OCI-M1 (cell line): ENCODE measurements around the gene VEZF1.
"Not testable (repeated sequence)": the region's sequence is repeated elsewhere in the genome, so short reads cannot be mapped to it uniquely, and the experiment has no call there.

Experiments used
- DNase-seq: peaks from one replicate; lab custom pipeline; 2025; lab: John Stamatoyannopoulos, UW

VEZF1 gene

DNA sequence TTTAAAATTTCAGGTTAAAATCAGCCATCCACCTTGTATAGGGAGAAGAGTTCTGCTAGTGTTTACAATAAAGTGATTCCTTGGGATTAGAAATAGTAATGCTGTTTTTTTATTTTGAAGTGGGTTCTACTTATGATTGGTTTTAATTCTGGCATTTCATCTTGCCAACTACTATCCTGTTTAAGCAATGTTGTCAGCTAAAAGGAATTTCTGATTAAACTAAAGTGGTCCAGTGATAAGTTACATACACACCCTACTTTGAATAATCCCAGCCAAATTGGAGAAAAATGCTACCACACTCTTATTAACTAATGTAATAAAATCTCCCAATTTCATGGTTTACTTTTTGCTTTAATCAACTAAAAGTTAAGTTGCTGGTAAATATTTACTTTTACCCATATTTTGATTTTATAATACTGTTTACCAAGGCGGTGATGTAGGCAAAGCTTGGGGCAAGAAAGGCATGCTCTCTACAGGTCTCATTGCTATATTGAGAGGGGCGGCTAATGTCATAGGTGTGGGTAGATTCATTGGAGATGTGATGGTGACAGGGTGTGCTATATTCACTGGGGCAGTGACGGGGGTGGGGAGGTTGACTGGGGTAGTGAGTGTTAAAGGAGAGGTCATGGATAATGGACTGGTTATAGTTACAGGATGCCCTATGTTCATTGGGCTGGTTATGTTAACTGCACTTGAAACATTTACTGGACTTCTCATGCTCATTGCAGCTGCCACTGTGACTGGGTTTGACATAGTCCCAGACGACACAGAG lies 13.8 kb downstream of the VEZF1 start:
- not testable (repeated sequence) for DNase-seq

DNA sequence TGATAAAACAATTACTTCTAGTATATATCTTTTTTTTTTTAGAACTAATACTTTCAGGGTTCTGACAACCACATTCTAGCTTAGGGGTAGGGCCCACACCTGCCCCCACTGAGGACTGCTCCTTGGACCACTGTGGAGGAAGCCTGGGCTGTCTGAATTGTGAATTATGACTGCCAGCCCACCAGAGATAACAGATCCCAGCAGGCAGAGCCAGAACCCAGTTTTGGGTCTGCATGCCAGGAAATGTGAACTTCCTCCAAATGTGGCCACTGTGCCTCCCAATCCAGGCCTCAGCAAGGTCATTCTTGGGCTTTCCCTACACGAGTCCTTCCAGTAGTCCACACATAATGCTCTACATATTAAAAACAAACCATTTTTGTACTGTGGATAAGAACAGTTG lies 15.9 kb downstream of the VEZF1 start:
- DNase-seq: no peak

DNA sequence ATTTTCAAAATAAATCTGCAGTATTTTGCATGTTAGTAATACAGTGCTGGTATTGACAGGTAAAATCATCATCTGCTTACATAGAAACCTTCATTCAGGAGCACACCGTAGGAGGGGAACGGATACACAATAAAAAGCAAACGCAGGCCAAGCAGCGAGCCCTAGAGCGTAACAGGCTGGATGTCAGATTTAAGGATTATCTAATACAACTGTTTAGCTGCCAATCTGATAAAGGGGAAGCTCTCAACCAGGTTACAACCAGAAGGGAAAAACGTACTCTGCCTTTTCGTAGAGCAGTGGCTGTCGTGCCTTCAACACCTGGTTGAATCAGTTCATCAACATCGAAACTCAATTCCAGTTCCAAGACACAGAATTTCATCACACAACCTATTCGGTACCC lies 16.5 kb downstream of the VEZF1 start:
- no peak for DNase-seq

DNA sequence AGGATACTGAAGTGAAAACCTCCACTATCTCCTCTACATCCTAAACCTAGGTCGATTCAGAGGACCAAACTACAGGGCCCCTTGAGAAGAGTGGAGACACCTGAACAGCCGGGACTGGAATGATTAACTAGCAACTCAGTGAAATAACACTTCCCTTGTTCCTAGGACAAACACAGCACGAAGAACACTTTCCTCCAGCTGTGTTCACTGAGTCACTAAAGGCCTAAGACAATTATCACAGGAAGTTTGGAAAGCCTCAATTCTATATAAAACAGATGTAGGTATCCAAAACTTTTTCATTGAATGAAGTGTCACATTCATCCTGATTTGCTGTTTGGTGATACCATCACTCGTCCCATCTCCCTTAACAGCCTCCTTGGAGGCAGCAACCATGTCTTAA lies 17.3 kb downstream of the VEZF1 start:
- no peak for DNase-seq

DNA sequence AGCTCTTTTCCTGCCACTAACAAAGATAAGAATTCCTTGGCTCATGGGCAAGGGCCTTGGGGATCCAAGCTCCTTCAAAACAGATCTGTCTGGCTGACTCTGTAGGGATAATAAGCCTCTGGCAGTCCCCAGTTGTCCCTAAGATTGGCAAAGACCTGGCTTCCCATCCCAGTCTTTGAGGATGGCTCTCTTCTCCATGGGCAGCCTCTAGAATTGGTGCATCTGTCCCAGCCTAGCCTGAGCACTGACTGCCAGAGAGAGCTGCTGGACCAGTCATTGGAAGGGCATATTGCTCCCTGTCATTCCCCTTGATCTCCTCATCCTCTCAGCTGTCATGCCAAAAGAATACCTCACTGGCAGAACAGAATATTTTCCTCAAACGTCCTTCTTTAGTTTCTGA lies 19.6 kb downstream of the VEZF1 start:
- DNase-seq: no peak

DNA sequence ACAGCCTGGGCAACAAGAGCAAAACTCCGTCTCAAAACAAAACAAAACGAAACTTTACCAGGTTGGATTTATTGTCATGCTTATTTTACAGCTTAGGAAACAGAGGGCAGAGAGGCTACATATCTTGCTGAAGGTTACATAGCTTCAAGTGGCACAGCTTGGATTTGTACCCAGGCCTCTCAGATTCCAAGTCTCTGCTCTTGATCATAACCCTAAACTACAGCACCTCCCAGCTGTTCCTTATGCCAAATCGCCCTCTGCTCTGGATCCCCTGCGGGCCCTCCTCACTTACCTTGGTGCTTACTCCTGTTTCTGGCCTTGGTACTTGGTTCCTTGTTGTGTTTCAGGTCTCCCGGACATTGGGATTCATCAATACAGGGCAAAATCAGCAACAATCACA lies 21.2 kb downstream of the VEZF1 start:
- DNase-seq: no peak

DNA sequence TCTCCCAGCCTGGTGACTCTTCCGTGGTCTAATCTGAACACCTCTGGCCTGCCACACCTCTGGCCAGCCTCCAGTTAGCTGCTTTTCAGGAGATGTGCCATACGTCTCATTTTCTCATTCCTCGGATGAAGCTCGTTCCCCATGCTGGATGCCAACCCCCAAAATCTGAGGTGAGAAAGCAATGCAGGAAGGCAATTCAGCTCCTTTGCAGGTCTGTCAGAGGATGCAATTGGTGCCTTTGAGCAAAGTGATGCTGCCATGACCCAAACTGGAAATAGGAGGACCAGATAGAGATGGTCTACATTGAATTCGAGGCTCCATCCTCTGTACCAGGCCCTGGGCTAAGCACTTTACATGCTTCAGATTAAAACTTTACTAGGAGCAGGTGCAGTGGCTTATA lies 21.8 kb downstream of the VEZF1 start:
- no peak for DNase-seq

DNA sequence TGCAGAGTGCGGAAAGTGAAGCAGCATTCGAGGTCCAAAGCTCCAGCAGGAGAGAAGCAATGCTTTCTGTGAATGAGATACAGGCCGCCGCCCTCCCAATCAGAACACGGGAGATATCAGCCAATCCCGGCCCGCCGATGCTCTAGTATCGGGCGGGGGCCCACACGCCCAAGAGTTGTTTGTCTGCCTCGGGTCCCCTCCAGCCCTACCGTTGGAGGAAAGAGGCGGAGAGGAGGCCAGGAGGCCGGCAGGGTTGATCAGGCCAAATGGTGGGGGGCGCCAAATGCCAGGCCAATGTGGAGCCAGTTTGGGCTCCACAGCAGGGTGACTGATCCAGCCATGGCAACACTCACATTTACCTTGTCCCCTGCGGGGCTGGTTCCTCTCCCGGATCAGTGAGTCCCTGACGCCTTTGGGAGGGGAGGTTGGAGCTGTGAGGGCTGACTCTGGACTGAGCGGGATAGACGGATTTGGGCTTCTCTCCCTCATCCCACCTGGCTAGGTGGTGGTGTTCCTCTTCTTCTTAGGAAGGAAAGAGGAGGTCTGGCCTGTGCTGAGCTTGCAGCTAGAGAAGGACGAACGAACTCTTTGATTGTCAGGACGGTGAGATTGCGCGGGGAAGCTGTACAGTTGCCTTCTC lies 22.4 kb downstream of the VEZF1 start:
- DNase-seq: no peak

DNA sequence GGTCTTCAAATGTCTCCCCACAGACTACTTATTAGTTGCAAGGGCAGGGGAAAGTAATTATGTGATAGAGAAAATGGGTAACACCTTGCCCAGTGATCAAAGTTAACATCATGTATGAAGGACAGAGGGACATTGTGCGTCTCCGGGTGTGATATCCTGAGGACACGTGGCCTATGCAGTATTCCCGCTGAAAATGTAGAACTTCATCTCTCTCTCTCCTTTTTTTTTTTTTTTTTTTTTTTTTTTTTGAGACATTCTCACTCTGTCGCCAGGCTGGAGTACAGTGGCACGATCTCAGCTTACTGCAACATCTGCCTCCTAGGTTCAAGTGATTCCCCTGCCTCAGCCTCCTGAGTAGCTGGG lies 24.9 kb downstream of the VEZF1 start:
- DNase-seq: no peak

DNA sequence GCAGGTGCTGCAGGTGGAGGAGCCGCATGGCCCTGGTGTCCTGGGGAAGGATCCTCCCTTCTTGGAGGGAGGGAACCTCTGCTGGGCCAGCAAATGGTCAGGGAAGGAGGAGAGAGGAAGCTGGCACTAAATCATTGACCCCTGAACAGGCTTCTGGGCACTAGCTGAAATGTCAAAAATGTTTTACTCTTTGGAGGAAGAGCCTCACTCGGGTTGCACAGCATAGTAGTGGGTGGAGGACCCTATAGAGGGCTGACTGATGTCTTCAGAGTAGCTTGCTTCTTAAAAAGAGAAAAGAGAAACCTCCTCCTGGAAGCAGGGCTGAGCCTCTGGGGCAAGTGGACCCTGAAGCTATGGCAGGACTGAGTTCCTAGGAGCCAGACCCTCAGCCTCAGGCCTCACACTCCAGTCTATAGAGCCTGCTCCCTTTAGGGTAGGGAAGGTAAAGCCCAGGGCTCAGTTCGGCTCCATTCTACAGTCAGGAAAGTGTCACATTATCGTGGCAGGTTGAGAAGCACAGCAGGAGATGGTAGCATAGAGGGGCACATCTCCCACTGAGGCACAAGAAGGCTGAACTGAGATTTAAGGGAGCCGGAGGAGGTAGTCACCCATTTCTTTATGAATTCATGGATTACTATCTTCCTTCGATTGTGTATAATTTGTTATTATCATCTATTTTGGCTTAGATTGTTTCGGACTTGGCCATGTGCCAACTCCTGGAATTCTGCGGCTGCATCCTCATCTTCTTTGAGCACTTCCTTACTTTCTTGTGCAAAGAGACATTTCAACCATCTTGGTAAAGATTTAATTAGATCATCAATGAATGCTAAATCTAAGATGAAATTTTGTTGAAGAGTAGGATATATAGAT lies 25.5 kb downstream of the VEZF1 start:
- DNase-seq: no peak

DNA sequence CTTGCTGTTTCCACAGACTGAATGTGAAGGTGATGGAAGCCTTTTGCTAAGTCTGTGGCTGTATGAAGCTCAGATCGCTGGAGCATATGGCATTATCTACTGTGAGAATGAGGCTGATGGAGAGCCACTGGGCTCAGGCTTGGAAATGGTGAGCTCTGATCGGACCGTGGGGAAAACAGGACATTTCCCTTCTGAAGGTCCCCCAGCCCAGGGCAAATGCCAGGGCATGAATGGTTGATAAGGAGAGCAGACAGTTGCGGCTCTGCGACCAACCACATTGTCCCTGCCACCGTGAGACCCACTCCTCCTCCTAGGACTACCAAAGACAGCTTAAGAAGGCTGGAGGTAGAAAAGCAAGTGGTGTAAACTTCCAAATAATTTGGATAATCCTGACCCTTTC lies 28.1 kb downstream of the VEZF1 start:
- DNase-seq: no peak

DNA sequence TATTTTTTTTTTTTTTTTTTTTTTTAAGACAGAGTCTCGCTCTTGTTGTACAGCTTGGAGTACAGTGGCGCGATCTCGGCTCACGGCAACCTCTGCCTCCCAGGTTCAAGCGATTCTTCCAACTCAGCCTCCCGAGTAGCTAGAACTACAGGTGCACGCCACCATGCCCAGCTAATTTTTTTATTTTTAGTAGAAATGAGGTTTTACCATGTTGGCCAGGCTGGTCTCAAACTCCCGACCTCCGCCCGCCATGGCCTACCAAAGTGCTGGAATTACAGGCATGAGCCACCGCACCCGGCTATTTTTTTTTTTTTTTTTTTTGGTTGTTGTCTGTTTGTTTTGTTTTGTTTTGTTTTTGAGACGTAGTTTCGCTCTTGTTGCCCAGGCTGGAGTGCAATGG lies 29.7 kb downstream of the VEZF1 start:
- not testable (repeated sequence) for DNase-seq

DNA sequence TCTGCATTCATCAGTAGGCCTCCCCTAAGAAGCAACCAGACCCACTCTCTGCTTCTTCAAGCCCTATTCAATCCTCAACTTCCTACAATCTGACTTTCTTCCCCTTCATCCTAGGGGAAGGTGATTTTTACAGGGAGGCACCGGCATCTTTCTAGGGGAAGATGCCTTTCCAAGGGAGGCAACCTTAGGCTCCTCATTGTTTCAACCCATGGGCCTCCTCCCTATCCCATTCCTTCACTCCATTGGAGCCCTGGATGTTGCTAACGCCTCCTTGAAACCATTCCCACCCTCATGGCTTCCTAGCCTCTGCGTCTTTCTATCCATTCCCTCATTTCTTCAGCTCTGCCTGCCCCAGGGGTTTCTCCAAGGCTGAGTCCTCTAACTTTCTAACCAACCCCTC lies 30.2 kb downstream of the VEZF1 start:
- DNase-seq: no peak

DNA sequence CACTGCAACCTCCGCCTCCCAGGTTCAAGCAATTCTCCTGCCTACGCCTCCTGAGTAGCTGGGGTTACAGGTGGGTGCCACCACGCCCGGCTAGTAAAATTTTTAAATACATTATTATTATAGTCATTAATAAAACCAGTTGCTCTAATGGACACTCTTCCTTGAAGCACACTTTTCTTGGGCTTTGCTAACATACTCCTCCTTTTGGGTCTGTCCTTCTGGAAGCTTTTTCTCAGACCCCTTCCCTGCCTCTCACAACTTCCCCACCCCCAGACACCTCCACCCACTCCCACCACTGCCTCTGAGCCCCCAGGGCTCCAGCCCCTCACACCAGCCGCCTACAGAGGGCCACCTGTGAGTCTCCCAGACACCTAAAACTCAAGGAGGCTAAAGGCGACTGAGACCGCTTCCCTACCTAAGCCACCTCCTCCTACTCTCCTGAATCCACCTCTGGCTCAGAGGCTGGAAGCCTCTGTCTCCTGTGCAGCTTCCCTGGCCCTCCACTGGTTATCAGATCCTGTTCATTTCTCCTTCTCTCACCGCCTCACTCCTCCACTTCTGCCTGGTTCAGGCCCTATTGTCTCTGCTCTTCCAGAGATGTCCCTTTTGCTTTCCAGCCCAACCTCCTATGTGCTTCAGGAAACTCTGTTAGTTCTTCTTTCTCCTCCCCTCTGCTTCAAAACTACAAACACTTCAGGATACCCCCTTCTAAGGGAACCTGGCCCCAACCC lies 30.8 kb downstream of the VEZF1 start:
- no peak for DNase-seq

DNA sequence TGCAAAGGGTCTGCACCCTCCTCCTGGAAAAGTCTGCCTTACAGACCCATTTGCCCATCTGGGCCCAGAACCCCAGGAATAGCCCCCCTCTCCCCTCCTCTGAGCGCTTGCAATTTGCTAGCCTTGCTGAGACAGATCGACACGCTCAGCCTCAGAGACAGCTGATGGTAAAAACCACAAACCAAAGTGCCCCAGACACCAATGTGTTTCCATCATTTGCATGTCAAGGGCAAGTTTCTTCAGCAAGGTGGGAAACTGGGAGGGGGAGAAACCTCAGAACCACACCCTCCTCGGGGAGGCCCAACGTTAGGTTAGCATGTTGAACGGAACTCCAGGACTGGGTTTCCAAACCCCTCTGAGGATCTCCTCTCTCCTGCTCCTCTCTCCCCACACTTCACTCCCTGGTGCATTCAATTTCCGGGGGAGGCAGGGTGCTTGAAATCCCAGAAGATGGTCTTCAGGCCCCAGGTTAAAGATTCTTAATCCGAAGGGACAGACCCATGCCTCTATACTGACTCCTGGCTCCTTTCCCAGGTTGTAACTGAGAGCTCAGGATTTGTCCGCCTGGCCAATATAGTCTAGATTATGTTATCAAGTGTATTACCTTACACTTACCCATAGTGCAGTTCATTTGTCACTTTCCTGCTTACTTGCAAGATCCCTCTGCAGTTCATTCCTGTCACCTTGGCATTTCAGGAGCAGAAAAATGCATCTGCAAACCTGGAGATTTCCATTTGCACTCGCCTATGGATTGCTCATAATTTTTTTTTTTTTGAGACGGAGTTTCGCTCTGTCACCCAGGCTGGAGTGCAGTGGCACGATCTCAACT lies 31.5 kb downstream of the VEZF1 start:
- DNase-seq: peak; percentile 42

DNA sequence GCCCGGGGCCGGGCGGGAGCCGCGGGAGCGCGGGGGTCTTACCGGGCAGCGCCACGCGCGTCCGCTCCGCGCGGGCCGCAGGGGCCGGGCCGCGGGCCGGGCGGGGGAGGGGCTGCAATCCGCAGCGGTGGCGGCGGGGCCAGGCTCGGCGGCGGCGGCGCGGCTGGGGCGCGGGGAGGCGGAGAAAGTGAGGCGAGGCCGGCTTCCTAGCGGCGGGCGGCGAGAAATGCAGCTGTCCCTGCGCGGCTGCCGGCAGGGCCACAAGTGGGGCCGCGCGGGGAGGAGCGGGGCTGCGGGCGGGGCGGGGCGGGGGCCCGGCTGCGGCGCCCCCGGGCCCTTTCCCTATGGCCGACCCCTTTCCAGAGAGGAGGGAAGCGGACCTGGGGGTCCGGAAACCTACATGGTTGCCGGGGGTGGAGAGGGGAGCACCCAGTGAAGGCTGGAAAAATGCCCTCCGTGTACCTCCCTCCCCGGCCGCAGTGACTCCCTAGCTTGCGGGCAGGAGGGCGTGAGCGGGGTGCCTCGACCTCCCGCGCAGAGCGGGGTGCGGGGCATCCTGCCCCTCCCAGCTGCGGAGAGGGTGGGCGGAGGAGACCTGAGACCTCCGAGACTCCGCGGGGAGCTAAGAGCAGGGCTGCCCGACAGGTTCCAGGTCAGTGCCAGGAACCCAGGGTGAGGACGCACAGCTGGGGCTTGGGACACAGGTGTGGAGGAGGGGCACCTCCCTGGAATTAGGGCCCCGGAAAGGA lies 32.7 kb downstream of the VEZF1 start, which contains the start of gene CUEDC1:
Gene CUEDC1, minus strand, starts transcription at position 230 of the 749 bp plus-strand sequence. CDS start 69,848 bp downstream, outside the sequence.
- peak; percentile 76 for DNase-seq

DNA sequence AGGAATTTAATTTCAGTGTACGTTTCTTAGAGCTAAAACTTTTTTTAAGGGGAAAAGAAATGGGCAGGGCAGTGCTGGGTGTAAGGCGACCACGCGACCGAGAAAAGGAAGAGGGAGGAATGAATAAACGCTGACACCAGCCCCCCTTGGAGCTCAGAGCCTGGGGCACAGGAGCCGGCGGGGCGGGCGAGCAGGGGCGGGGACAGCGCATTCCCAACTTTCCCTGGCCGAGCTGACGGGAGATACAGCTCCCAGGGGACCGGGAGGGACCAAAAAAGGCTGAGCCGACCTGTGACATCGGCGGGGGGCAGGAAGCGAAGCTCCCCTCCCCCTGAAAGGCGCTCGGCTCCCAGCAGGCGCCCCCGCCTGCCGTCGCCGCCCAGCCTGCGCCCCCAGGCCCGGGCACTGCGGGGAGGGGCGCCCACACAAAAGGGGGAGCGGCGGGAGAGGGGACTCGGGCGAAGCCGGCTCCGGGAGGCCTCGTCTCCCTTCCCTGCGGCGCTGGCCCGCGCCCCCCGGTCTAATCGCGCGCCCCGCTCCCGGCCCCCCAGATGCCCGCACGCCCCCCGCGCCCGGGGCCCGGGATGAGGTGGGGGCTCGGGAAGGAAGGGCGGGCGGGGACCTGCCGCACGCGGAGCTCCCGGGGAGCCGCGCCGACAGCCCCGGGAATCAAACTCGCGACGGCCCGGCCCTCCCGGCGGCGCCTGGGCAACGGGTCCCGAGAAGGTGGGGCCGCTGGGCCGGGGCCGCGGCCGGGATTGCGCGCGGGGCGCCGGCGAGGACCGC lies 33.5 kb downstream of the VEZF1 start:
- no peak for DNase-seq

DNA sequence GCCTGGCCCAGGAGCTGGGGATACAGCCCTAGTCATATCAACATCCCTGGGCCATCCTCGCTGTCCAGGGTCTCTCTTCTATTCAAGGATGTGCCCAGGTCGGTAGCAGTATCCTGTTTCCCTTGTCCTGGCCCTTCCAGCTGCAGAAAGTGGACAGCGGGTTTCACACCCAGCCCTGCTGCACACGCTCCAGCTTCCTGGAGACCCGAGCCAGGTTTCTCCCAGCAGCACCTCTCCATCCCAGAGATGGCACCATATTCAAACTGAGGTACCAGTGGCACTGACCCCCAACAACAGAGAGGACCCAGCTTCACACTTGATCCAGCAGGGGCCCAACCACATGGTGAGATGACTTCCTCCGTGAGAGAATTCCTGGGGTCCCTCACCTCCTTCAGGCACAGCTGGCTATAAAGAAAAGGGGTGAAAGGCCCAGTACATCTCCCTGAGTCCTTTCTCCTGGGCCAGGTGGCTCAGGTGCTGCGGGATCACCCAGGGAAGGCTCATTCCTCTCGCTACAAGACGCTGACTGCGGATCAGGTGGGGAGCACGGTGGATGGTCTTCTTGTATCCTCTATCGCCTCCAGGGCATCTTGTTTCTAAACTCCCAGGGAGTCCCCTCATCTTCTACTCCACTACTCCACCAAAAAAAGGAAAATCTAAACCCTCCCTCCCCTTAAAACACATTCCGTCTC lies 34.2 kb downstream of the VEZF1 start:
- DNase-seq: no peak

DNA sequence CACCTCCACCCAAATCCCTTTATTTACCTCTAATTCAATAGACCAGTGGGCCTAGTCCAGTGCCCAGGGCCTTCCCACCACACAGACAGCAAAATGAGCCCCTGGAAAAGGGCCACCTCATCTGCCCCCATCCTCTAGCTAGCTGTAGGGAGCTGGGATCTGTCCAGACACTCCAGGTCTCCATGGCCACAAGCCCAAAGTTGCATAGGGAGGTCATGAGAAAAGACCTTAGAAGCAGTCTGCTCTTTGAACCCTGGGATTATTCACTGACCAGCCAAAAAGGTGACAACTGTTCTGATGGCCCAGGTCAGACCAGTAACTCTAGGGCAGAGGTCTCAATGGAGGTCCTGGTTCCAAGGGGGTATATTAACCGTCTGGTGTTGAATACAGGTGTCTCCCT lies 34.8 kb downstream of the VEZF1 start:
- DNase-seq: no peak
